ENCODE measurements around the gene SCFD1.

The SCFD1 gene

DNA sequence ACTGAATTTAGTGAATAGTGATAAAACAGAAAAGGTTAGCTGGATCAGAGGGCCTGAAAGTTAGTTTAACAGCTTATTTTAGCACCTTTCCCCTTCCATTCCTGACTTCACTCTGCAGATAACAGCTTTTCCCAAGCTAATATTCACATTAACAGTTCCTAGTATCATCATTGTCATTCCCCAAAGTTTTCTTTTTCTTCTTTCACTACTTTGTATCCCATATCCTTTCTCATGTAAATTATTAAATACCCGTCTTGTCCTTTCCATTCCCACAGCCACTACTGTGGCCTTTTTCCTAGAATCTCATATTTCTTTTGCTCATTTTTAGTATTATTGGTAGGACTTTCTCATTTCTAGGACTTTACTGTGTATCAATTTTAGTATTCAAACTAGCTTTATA is 70.5 kb downstream of the SCFD1 start:
- no peak for DNase-seq (ENCODE audit: low spot score)
- Histone ChIP-seq H3K4me3 (no peak overlapping the region), H3K27ac (no peak overlapping the region)
- TF ChIP-seq, protein P1, sequence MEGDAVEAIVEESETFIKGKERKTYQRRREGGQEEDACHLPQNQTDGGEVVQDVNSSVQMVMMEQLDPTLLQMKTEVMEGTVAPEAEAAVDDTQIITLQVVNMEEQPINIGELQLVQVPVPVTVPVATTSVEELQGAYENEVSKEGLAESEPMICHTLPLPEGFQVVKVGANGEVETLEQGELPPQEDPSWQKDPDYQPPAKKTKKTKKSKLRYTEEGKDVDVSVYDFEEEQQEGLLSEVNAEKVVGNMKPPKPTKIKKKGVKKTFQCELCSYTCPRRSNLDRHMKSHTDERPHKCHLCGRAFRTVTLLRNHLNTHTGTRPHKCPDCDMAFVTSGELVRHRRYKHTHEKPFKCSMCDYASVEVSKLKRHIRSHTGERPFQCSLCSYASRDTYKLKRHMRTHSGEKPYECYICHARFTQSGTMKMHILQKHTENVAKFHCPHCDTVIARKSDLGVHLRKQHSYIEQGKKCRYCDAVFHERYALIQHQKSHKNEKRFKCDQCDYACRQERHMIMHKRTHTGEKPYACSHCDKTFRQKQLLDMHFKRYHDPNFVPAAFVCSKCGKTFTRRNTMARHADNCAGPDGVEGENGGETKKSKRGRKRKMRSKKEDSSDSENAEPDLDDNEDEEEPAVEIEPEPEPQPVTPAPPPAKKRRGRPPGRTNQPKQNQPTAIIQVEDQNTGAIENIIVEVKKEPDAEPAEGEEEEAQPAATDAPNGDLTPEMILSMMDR (IDR thresholded peaks at IDR 0.05) = no peak

DNA sequence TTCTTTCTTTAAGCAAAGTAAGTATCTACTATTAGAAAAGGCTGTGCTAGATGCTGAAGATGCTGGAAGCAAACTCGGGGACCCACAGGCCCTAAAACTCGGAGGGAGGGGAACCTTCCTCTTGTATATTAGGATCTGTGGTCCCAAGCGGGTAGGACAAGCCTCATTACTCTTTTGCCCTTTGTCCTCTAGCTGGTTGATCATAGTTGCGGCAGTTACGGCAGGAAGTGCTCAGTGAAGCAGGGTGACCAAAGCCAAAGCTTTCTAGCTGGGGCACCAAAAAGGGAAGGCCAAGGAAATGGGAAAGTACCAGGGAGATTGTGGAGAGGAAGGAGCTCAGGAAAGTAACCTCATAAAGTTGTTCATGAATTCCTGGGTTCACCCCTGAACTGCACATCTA is 76.3 kb downstream of the SCFD1 start:
- no peak overlapping the region for H3K27ac ChIP-seq
- DNase-seq (ENCODE audit: low spot score) = no peak
- TF ChIP-seq, protein P1 (IDR thresholded peaks at IDR 0.05) = no peak
- no peak overlapping the region for H3K4me3 ChIP-seq

DNA sequence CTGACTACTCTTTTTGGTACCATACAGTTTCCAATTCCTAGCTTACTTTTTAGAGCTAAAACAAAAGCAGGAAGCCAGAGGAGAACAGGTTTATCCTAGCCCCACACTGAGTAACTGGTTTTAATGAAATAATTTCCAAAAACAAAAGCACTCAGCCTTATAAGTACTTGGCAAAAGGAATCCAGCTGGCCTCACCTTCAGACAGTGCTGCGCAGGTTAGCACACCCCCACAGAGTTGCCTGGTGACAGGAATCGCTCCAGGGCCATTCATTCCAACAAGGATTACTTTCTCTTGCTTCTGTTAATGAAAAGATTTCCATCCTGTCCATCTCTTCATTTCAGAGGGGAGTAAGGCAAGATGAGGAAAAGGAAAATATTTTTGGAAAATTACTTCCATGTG is 84.6 kb downstream of the SCFD1 start:
- H3K4me3 ChIP-seq = no peak overlapping the region
- TF ChIP-seq, protein P1 (IDR thresholded peaks at IDR 0.05) = no peak
- no peak for DNase-seq (ENCODE audit: low spot score)

DNA sequence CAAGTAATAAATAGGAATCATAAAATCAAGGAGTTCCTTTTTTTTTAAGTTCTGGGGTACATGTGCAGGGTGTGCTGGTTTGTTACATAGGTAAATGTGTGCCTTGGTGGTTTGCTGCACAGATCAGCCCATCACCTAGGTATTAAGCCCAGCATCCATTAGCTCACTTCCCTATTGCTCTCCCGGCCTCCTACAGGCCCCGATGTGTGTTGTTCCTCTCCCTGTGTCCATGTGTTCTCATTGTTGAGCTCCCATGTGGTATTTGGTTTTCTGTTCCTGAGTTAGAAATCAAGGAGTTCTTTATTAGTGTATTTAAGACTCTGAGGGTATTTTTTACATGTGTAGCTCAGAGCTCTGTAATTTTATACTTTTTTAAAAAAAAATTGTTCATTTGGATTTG is 86.0 kb downstream of the SCFD1 start:
- H3K4me3 ChIP-seq = no peak overlapping the region
- DNase-seq (ENCODE audit: low spot score) = no peak
- H3K27ac ChIP-seq = no peak overlapping the region
- TF ChIP-seq, protein P1 (IDR thresholded peaks at IDR 0.05) = no peak

More for the DNA sequence above, 84.6 kb downstream of the SCFD1 start:
- no peak overlapping the region for H3K27ac ChIP-seq

DNA sequence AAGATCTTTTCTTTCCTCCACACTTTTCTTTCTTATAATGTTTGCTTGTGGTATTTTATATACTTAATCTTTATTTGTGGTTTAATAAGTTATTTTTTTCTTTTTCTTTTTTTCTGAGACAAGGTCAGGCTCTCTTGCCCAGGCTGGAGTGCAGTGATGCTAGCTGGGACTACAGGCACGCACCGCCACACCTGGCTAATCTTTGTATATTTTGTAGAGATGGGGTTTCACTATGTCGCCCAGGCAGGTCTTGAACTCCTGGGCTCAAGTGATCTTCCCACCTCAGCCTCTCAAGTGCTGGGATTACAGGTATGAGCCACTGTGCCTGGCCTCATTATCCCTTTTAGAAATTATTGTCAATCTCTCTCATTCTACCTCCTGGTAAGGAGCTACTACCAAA is 87.1 kb downstream of the SCFD1 start:
- DNase-seq (ENCODE audit: low spot score) = no peak
- no peak overlapping the region for H3K27ac ChIP-seq
- TF ChIP-seq, protein P1 (IDR thresholded peaks at IDR 0.05) = no peak
- no peak overlapping the region for H3K4me3 ChIP-seq

DNA sequence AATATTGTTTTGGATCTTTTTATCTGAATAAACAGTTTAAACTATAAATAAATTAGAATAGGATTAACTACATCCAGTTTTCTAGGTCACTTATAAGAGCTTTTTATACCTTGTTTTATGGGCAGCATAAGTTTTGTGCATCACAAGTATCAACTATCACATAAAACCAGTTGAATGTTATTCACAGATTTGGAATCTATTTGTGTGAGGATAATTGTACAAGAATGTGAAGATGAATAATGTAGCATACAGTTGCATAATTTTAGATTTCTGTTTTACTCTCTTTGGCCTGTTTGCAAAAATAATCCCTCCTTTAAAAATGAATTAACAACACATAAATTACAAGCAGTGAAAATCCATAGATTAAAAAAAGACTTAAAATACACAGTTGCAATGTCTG is 88.8 kb downstream of the SCFD1 start:
- DNase-seq (ENCODE audit: low spot score) = no peak
- Histone ChIP-seq H3K4me3 (no peak overlapping the region), H3K27ac (no peak overlapping the region)
- TF ChIP-seq, protein P1 (IDR thresholded peaks at IDR 0.05) = no peak

DNA sequence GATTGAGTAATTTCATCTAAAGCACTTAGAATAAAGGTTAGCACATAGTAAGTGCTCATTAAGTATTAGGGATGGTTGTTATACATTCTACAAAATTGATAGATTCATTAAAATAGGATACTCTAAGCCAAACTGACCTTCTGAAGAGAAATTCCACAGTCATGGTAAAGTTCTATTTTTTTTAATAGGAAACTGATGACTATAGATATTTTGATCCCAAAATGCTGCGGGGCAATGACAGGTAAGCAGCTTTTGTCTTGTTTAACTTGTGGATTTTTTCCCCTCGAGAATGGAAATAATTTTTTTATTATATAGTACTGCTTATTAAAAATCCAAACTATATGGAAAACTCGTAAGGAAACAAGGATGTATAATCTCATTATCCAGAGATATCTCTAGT is 97.0 kb downstream of the SCFD1 start:
- H3K4me3 ChIP-seq = no peak overlapping the region
- H3K27ac ChIP-seq = no peak overlapping the region
- TF ChIP-seq, protein P1 (IDR thresholded peaks at IDR 0.05) = no peak
- DNase-seq (ENCODE audit: low spot score) = no peak
